ENCODE results near the gene LBHD2.
"Not testable (repeated sequence)": the region's sequence is repeated elsewhere in the genome, so short reads cannot be mapped to it uniquely, and the experiment has no call there.

The LBHD2 gene

DNA sequence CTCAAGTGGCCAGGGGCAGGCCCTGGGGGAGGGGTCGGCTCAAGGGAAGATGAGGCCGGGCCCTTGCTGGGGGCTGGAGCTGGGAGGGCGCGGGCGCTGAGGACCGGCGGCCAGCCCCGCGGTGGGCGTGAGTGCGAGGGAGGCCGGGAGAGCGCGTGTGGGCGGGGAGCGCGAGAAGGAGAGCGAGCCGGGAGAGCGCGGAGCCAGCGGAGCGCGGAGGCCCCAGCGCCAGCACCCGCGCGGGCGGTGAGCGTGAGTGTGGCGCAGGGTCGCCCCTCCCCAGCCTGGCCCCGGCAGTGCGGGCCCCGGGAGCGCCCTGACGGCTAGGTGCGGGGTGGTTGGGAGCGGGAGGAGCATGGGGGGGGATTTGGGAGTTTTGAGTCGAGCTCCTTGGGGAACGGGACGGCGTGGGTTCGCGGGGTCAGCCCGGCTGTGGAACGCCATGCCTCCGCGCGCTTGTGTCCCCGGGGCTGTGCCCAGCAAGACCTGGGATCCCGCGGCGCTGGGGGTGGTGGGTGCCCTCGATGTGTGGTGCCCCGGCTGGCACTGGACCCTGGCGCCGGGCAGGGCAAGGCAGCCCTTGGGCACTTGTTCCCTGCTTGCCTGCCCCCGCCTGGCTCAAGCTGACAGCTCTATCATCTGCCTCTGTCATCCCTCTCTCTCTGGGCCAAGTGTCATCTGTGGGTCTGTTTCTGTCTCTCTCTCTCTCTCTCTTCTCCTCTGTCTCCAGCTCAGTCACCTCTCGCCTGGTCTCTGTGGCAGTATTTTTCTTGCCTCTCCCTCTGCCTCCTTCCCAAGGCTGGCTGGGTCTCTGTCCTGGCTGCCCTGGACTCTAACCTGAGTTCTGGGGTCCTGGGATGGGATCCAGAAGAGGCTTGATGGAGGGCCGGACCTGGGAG is at the start of gene LBHD2:
Gene LBHD2, plus strand, starts transcription at position 190 of the 899 bp plus-strand sequence. CDS start 1,803 bp downstream, outside the sequence.
- no peak for DNase-seq

DNA sequence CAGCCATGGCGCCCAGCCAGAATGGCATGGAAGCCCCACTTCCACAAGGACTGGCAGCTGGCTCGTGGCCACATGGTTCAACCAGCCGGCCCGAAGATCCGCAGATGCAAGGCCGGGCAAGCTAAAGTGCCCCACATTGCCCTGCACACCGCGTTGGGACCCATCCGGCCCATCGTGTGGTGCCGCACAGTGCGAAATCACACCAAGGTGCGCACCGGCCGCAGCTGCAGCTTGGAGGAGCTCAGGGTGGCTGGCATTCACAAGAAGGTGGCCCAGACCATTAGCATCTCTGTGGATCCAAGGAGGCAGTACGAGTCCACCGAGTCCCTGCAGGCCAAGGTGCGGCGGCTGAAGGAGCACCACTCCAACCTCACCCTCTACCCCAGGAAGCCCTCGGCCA is 42.5 kb upstream of the LBHD2 start:
- DNase-seq, result no peak

DNA sequence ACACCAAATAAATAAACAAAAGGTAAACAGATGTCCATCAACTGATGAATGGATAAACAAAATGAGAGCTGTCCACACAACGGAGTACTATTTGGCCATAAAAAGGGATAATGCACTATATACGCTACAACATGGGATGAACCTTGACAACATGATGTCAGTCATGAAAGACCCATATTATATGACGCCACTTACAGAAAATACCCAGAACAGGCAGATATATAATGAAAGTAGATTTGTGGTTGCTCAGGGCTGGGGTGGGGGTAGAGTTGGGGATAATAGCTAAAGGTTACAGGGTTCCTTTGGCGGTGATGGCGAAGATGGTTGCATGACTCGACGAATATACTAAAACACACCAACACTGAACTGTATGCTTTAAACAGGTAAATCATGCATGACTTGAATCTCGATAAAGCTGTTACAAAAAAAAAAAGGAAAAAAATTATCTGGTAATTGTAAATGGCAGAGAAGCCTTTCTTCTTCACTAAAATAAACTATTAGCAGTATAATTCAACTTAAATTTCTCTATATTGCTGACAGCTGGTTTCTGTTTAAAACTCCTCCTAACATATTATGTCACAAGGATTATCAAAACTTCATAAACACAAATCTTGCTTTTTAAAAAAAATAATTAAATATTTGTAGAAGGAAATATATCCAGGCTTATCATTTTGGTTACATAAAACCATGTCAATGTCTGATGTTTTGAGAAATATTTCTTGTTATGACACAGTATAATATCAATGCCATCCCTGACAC is 40.6 kb upstream of the LBHD2 start:
- no peak for DNase-seq

DNA sequence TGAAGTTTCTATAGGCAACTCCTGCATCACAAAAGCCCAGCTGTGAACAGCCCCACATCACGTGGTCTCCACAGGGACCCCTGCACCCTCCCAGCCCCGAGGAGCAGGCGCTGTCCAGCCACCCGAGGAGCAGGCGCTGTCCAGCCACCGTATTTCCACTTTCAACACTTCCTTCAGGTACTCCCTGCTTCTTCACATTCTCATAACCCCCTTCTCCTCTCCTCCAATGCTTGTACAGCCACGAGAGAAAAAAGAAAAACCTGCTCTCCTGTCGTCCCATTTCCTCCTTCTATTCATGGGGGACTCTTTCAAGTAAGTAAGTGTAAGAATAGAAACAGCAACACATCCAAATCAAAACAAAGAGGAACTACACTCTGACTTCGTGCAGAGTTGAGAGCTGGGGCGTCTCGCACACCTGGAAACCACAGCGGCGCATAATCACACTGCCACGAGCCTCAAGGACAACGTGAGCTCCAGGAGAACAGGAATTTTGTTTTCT is 38.6 kb upstream of the LBHD2 start:
- DNase-seq, result no peak

DNA sequence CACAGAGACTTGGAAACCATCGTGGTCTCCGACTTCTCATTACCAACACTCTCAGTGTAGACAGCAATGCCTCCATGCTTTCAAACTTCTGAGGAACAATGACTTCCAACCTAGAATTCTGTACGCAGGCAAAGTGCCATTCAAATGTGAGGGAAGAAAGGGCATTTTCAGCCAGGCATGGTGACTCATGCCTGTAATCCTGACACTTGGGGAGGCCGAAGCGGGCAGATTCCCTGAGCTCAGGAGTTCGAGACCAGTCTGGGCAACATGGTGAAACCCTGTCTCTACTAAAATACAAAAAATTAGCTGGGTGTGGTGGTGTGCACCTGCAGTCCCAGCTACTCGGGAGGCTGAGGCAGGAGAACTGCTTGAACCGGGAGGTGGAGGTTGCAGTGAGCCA is 36.6 kb upstream of the LBHD2 start:
- DNase-seq, result not testable (repeated sequence)

DNA sequence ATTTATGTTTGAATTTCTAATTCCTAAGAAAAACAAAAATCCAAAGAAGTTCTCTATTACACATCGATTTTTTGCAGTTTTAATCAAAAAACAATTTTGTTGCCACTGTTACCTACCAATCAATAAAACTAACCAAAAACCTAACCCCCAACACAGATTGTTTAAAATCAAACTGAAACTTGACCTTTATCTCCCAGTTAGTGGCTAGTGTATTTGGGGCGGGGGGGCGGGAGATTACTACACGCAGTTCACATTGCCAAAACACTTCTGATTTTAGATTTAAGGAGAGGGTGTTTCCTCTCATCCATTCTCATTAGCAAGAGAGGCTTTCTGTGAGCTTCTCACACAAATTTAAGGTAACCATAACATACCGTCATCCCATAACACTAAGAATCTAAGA is 33.1 kb upstream of the LBHD2 start:
- no peak for DNase-seq

DNA sequence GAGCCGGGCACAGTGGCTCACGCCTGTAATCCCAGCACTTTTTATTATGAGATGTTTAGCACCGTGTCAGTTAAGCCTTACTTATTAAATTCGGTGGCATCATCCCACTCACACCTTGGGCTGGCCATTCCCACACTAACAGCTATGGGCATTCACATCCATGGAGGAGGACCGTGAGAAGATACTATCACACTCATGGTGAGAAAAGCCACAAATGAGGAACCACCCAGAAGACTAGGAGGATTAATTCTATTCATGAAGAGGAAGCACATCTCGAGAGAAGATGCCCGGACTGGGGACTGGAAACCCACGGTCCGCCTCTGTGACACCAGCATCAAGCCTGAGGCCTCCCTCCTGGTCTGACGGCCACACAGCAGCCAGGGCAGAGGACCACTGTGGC is 31.6 kb upstream of the LBHD2 start:
- DNase-seq, result no peak

DNA sequence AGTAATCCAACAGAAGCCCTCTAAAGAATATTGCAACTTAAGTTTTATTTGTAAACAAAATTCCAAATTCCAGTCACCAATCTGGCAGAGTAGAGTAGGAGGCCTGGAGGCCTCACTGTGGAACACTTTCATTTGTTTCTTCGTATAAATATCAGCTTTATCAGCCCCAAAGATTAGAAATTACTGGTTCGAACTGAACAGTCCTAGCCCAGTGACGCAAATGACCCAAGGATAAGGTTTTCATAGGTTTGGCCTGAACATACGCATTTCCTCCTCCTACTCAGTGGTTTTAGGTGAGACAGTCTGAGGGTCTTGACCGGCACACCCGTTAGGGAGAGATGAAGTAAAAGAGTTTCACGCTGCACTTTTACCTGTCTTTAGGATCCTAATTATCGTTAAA is 28.3 kb upstream of the LBHD2 start:
- DNase-seq, result no peak

DNA sequence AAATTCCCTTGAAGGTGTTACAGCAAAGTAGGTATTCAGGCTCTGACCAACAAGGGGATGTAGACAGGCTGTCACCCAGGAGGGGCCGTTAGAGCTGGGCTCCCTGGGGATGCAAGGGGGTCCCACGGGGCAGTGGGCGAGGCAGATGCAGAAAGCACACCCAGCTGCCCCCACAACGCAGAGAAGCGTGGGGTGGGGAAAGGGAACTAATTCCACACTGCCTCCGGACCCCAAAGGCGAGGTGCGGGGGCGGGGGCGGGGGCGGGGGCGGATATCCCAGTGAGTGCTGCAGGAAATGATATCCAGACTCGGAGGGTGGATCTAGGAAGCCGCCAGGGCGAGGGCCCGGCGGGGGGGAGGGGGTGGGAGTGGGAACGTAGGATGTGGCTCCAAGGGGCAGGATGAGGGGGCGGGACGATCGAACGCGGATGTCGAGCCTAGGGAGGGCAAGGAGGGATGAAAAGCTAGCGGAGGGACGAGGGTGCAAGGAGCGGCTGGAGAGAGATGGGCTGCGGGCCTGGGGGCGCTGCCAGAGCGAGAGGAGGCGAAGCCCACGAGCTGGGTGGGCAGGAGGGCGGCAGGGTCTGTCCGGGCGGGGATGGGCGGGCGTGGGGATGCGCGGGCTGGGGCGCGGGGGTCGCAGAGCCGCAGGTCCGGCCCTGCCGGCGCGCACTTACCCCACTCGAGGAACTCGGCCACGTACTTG is 27.5 kb upstream of the LBHD2 start:
- peak; percentile 85 for DNase-seq

DNA sequence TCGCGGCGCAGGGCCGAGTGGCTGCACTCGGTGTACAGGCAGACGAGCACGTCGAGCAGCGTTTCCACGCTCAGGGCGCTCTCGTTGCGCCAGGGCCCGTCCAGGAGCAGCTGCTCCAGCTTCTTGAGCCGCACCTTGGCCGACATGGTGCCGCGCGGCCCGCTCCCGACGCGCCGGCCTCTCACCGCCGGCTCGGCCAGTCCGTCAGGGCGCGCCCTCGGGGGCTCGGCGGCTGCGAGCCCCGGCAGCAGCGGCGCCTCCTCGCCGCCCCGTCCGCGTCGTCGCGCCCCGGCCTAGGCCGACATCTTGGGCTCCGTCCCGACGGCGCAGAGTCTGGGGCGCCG is 27.0 kb upstream of the LBHD2 start:
- DNase-seq, result no peak

DNA sequence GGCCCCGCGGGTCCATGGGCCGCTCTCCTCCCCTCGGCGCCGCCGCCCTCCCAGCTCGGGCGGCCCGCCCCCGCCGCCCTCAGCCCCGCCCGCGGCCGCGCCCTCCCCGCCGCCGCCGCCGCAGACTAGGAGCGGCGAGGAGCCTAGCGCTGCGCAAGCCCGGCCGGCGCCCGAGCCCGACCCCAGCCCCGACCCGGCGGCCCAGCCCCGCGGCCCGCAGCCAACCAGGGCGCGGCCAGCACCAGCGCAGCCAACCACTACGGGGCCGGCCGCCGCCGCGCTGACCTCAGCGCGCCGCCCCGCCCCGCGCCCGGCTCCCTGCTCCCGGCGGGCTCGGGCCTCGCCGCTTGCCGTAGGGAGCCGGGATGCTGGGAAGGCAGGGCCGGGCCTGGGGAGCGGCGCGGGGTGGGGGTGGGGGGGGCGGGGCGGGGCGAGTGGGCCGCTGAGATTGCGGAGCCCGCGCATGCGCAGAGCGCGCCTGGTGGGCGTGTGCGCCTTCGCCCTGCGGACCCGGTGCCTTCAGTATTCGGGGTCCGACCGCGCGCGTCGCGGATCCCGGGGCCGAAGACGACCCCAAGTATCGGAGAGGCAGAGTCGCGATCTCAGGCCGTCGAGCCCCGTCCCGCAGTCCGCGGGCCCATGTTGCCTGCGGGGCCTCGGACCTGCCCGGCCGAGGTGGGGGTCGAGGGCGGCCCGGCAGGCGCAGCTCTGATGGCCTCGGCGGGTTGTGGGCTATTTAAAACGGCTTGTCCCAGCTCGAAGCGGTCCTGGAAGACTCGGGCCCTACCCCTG is 26.4 kb upstream of the LBHD2 start, which contains the start of gene CDC42BPB:
Gene CDC42BPB, minus strand, starts transcription at position 178 of the 792 bp plus-strand sequence. CDS start 376 bp downstream, outside the sequence.
- peak; percentile 95 for DNase-seq

DNA sequence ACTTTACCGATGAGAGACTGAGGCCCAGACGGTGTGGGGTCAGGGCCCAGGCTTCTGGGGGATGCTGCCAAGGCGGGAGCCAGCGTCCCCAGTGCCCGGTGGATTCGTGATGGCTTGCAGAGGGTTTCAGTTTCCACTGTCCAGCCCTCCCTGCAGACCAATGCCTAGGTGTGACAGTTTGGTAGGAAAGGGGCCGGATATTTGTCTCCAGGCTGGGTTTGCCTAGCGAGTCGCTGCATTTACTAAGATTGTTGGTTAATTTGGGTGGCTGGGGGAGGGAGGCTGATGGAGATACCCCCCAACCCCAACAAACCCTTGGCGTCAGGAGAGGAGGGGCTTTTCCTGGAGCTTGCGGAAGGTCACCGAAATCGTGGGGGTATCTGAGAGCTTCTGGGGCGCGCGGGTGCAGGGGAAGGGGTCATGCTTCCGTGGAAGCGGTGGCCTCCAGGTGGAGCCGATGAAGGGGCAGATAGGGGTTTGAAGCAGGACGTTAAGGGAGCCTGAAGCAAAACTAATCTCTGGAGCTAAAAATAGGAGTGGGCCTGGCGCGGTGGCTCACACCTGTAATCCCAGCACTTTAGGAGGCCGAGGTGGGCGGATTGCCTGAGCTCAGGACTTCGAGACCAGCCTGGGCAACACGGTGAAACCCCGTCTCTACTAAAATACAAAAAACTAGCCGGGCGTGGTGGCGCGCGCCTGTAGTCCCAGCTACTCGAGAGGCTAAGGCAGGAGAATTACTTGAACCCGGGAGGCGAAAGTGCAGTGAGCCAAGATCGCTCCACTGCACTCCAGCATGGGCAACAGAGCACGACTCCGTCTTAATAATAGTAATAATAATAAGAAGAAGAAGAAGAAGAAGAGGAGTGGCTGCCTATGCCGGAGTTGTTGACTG is 25.6 kb upstream of the LBHD2 start:
- DNase-seq, result no peak

DNA sequence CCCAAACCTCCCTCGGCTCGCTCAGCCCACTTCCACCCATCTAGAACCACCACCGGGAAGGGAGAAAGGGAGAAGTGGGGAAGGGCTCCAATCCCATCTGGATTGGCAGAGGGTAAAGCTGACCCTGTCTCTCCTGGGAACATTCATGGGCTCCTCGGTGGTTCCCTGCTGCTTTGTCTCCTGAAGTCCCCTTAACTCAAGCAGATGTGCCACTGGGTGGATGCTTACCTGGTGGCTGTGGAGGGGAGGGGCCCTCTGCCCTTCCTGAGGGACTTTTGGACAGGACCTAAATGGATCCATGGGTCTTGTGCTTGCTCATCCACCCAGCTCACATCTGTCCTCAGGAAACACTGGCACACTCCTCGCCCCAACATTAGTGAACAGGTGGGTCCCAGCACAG is 24.5 kb upstream of the LBHD2 start:
- no peak for DNase-seq

DNA sequence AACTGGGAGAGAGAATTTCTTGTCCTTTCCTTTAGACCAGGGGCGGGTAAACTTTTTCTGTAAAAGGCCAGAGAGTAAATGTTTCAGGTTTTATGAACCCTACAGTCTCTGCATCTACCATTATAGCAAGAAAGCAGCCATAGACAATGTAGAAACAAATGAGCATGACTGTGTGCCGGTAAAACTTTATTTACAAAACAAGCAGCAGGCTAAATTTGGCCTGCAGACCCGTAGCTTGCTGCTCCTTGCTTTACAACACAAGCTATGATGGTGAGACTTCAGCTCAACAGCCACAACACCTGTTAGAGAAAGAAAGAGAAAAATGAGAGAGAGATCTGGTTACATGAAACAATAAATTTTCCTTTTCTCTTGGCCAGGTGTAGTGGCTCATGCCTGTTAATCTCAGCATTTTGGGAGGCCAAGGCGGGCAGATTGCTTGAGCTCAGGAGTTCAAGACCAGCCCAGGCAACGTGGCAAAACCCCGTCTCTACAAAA is 22.5 kb upstream of the LBHD2 start:
- DNase-seq, result no peak

DNA sequence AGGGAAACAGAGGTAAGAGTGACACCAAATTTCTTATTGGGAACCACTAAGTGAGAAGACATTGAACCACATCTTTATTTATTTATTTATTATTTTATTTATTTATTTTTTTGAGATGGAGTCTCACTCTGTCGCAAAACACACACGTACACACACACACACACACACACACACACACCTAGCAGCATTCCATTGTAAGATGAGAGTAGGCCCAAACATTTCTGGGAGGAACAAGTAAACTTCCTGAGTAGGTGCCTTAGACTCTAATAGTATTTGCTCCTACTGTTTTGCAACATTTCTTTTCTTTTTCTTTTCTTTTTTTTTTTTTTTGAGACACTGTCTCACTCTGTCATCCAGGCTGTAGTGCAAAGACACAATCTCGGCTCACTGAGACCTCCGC is 19.6 kb upstream of the LBHD2 start:
- DNase-seq, result no peak

DNA sequence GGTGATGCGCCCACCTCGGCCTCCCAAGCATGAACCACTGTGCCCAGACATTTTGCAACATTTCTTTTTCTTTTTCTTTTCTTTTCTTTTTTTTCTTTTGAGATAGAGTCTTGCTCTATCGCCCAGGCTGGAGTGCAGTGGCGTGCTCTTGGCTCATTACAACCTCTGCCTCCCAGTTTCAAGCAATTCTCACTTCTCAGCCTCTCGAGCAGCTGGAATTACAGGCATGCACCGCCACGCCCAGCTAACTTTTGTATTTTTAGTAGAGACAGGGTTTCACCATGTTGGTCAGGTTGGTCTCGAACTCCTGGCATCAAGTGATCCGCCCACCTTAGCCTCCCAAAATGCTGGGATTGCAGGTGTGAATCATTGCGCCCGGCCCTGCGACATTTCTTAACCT is 19.0 kb upstream of the LBHD2 start:
- no peak for DNase-seq

DNA sequence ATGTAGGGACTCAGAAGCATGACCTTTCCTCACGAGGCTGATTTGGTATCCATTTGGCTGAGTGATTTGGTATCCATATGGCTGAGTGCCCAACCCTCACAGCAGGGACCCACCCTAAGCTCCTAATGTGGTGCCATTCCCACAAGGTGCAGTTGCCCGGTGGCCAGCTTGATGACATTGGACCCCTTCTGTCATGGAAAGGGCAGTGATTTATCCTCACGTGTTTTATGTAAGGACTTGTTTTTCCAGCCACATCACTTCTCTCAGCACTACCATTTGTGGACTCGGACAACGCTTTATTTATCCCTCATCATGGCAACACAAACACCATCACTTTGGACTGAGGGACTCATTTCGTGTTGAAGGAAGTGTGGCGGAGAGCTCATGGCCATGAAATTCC is 18.1 kb upstream of the LBHD2 start:
- no peak for DNase-seq

DNA sequence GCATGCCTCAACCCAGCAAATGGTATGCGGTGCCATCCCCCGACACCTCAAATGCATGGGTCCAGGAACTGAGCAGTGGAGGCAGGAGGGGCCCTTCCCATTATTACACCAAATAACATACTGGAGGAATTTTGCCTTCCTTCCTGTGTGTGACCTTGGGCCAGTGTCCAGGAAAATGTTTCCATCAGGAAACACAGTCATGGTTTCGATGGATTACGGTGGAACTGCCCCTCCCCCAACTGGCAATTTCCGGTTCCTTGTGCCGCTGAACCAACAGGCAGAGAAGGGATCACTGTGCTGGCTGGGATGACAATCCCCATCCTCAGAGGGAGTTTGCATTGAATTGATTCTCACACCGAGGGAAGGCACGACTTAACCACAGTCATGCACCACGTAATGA is 17.6 kb upstream of the LBHD2 start:
- DNase-seq, result no peak

DNA sequence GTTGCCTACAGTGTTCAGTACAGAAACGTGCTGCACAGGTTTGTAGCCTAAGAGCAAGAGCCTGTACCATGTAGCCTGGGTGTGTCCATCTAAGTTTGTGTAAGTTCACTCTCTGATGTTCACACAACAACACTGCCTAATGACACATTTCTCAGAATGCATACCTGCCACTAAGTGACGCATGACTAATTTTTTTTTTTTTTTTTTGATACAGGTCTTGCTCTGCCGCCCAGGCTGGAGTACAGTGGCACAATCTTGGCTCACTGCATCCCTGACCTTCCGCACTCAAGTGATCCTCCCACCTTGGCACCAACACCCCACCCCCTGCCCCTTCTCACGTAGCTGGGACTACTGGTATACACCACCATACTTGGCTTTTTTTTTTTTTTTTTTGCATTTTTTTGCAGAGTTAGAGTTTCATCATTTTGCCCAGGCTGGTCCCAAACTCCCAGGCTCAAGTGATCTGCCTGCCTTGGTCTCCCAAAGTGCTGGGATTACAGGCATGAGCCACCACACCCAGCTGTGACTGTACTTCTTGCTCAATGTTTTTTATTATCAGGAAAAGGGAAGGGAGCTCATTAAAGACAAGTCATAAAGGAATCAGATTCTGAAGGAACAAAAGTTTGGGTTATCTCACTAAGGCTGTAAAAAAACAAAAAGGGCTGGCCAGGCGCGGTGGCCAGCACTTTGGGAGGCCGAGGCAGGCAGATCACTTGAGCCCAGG is 16.6 kb upstream of the LBHD2 start:
- DNase-seq, result no peak

DNA sequence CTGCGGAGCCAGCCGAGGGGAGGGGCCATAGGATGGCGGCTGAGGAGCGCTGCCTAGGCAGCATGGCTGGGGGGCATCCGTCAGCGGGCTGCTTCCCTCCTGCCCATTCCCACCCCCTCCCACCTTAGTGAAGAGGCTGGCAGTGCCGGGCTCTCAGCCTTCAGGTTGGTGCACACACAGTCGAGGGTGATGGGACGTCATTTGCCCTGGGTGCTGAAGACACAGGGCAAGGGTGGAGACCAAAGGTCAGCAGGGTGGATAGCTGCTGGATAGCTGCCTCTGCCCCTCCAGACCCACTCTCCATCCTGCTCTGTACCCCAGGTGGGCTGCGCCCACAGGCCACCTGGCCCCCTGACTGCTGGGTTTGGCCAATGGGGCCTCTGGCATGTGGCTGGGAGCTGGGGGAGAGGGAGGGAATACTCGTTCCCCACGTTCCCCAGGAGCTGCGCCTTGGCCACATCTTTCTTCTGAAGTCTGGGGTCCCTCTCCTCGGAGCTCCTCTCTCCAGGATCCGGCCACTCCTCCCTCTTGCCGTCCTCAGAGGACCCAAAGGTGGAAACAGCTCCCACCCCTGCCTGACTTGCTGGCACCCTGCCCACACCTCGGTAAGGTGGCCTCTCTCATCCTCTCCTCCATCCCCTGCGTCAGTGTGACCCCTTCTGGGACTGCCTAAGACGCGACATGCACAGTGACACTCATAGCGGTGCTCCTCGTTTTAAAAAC is 15.5 kb upstream of the LBHD2 start:
- DNase-seq, result no peak
